GM21390 (cell line): ENCODE results near the gene CNIH4.
"Not testable (repeated sequence)": the region's sequence is repeated elsewhere in the genome, so short reads cannot be mapped to it uniquely, and the experiment has no call there.

ENCODE experiments used
- ATAC-seq: cut with Tn5 transposase; IDR thresholded peaks from one replicate; pipeline ENCODE4 v1.9.1; 2021; ENCODE audit not compliant: unreplicated experiment

Gene CNIH4

DNA sequence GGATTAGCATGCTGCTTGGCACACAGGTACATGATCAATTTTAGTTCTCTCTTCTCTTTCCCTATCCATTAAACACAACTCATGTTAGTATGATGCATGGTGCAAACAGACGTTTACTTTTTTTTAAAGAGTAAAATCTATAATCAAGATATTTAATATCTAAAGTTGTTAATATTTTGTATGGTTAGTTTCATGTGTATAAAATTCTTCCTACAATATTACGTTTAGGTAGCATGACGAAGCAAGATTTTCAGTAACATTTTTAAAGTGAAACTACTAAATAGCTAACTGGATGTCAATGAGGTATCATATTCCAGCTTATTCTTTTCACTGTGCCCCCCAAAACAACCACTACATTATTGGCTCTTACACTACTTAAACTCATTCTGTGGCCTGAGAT lies 36.6 kb downstream of the CNIH4 start:
- no peak for ATAC-seq

DNA sequence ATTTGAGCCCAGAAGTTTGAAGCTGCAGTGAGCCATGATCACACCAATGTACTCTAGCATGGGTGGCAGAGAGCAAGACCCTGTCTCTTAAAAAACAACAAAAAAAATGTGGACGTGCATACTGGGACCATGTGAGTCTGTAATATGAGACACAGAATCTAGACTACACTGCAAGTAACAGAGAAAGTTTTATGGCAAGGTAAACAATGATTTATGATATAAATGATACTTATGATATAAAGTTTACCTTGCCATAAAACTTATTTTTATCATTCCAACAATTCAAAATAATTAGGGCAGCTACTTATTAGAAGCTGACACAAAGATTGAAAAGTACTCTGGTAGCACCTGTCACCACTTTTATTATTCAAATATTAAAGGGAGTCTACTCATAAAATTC lies 43.2 kb downstream of the CNIH4 start:
- no peak for ATAC-seq

DNA sequence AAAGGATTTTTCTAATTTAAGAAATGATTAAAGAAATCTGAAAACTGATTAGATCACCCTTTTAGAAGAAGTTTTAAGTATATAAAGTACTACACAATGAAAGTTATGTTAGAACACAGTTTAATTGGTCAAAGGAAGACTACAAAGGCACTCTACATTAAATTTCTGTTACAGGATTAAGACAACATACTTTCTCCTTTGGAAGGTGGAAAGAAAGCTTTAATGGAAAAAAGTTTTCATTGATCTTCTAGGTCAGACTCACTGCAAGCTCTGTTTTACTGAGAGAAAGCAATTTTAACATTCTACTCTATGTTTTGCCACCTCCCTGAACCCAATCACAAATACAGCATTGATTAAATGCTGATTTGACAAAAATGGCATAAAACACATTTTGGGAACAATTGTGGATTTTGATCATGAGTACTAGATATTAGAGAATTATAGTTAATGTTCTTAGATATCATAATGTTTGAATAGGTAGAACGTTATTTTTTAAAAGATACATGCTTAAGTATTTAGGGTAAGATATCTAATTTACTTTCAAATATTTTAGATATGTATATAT lies 45.9 kb downstream of the CNIH4 start:
- ATAC-seq: no peak

DNA sequence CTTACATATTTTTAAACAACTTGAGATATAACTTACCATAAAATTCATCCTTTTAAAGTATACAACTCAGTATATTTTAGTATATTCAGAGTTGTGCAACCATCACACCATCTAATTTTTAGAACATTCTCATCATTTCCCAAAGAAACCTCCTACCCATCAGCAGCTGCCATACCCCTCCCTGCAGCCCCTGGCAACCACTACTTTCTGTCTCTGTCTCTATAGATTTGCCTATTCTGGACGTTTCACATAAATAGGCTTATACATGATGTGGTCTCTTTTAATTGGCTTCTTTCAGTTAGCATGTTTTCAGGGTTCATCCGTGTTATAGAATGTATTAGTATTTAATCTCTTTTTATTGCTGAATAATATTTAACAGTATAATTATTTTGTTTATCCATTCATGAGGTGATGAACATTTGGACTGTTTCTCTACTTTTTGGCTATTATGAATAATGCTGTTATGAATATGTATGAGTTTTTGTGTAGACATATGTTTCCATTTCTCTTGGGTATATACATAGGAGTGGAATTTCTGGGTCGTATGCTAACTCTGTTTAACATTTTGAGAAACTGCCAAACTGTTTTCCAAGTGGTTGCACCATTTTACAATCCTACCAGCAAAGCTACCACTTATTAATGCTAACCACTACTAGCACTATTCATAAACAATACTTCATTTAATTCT lies 48.4 kb downstream of the CNIH4 start:
- no peak for ATAC-seq

DNA sequence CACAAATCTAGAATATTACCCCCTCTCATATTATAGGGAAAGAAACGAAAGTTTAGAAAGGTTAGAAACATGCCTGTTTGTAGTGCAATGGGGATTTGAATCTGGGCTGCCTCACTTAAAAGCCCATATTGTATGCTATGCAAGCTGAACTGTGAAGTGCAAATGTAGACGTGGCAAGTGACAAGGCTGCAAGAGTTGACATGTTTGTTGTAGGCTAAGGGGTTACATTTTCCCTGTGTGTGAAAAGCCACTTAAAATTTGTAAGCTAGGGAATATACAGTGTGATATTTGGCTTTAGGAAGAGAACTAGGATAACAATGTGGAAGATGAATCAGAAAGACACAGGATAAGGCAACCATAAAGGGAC lies 48.9 kb downstream of the CNIH4 start:
- no peak for ATAC-seq

DNA sequence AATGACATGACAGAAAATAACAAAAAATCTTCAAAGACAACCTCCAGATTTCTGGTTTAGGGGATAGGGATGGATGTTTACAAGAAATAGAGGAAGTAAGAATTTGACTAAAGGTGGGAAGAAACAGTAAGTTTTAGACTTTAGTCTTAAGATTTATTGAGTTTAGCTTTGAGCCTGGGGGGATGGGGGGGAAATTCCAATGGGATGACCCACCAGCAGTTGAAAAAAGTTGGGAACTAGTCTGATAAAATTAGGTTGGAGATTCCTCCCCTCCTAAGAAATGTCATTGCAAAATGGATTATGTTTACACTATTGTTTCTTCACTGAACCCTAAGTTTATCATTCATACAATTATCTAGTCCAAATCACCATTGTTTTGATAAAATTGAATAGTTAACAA lies 49.5 kb downstream of the CNIH4 start:
- no peak for ATAC-seq

DNA sequence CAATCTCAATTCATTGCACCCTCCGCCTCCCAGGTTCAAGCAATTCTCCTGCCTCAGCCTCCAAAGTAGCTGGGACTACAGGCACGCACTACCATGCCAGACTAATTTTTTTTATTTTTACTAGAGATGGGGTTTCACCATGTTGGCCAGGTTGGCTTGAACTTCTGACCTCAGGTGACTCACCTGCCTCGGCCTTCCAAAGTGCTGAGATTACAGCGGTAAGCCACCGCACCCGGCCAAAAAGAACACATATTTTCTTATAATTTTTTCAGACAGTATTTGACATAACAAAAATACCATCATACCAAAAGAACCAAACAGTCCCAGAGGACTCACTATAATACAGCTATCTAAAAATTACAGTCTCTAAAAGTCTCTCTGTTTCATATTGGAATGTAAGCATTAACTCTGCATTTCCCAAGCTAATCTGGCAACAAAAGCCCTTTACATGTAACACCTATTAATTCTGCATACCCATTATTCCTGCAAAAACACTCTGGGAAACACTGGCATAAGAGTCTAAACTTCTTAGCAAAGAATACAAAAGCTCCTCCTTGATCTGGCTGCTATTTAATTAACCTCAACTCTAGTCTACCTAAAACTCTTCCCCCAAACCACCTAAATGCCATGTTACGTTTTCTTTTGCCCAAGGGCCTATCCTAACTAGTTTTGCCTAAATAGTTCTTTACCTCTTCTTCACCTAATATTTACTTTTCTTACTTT lies 51.1 kb downstream of the CNIH4 start:
- ATAC-seq: no peak

DNA sequence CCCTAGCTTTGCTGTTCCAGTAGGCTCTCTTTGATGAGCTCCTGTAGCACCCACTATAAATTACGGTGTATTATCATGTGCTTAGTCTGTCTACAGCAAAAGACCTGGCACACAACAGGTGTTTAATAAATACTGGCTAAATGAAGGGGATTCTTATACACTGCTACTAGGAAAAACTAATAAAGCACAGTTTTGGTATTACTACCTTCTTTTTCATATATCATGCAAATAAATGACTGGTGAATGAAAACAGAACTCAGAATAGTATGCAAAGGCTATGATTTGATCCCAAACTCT lies 51.6 kb downstream of the CNIH4 start:
- no peak for ATAC-seq

DNA sequence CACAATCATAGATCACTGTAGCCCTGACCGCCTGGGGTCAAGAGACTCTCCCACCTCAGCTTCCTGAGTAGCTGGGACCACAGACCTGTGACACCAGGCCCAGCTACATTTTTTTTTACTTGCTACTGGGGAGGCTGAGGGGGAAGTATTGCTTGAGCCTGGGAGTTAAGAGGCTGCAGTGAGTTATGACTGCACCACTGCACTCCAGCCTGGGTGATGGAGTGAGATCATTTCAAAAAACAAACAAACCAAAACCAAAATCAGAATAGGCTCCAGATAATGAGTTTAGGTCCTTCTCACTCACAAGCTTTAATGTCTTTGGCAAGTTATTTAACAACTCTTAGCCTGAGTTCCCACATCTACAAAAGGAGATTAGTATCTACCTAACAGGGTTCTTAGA lies 55.1 kb downstream of the CNIH4 start:
- ATAC-seq: no peak

DNA sequence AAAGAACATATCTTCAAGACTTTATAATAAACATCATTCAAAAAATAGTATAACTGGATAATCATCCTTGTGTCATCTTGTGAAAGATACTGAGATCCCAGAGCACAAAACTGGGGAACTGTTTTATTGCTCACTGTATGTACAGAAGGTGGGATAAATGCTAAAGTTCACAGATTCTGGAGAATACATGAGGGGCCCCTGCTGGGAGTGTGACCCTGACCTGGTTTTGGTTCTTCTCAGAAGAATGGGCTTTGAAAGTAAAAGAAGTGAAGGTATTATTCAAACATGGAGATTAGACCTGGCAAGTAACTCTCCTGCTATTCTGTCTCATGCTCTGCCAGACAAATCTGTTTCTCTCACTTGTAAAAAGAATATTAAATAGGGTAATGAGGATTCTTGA lies 63.4 kb downstream of the CNIH4 start:
- no peak for ATAC-seq

DNA sequence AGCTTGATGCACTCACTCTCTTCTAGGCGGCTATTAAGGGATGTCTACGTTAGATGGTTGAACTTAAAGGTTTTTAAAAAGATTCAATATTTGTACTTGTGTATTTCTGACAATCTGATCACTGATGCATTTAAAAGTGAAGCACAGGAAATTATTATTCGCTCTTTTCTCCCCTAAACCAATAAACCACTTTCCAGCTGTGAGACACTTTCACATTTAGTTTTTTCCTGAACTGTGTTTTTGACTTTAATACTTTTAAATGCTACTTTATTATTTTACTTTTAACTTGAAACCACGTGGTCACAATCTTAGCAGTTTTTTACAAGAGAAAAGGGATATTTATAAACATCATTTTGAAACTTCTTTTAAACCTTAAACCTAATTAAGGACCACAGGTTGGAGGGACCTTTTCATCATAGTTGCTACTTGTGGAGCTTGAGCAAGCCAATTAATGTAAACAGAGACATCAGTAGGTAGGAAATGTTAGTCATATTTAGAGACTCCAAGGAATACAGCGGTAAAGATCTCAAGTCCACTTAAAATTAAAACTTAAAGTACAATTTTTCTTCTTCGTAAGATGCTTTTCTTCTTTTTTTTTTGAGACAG lies 68.7 kb downstream of the CNIH4 start:
- no peak for ATAC-seq

DNA sequence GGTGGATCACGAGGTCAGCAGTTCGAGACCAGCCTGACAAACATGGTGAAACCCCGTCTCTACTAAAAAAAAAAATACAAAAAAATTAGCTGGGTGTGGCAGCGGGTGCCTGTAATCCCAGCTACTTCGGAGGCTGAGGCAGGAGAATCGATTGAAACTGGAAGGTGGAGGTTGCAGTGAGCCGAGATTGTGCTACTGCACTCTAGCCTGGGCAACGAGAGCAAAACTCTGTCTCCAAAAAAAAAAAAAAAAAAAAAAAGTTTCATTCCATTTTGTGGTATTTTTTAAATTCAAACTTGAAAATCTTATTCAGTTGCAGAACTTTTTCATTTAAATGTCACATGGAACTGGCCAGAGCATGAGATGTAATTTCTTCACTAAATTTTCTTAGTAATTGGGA lies 70.2 kb downstream of the CNIH4 start:
- ATAC-seq: not testable (repeated sequence)

DNA sequence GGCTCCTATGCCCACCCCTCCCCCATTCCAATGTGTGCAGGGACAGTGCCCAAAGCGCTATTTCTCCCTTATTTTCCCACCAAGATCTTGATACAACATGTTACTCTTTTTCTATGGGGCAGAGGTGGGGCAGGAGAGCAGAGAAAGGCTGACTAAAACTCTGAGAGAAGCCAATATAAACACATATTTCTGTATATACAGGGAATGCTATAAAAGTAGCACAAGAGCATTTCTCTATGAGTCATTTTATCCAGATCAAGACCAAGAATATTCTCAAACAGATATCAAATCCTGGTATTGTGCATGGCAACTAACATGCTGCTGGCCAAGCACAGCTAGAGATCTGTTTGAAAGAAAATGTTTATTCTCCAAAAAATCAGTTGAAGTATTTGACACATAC lies 70.7 kb downstream of the CNIH4 start:
- no peak for ATAC-seq

DNA sequence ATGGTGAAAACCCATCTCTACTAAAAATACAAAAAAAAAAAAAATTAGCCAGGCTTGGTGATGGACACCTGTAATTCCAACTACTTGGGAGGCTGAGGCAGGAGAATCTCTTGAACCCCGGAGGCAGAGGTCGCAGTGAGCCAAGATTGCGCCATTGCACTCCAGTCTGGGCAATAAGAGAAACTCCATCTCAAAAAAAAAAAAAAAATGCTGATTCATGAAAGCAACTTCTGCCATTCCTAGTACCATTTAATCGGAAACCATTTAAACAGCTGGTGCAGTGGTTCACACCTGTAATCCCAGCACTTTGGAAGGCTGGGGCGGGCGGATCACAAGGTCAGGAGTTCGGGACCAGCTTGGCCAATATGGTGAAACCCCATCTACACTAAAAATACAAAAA lies 72.0 kb downstream of the CNIH4 start:
- ATAC-seq: not testable (repeated sequence)
